IPS-15b (cell line): ENCODE data around the gene SYNE1.
"Not testable (repeated sequence)": the region's sequence is repeated elsewhere in the genome, so short reads cannot be mapped to it uniquely, and the experiment has no call there.

Source experiments
- H3K27me3 ChIP-seq: one replicate; pipeline ENCODE4 v1.6.1; 2013; ENCODE audit warnings: low read length; ENCODE audit not compliant: control insufficient read depth, insufficient read depth
- H3K36me3 ChIP-seq: one replicate; pipeline ENCODE4 v1.6.1; 2013; ENCODE audit warnings: low read length; ENCODE audit not compliant: control insufficient read depth, insufficient read depth
- H3K4me1 ChIP-seq: one replicate; pipeline ENCODE4 v1.6.1; 2013; ENCODE audit warnings: mild to moderate bottlenecking, low read length; ENCODE audit not compliant: control insufficient read depth, insufficient read depth
- H3K4me3 ChIP-seq: one replicate; pipeline ENCODE4 v1.5.1; 2013; ENCODE audit warnings: low read depth, low read length
- H3K9ac ChIP-seq: one replicate; pipeline ENCODE4 v1.6.1; 2013; ENCODE audit warnings: low read depth, mild to moderate bottlenecking, low read length
- H3K9me3 ChIP-seq: one replicate; pipeline ENCODE4 v1.6.1; 2013; ENCODE audit warnings: mild to moderate bottlenecking, low read length; ENCODE audit not compliant: control insufficient read depth, insufficient read depth

SYNE1 gene, protein sequence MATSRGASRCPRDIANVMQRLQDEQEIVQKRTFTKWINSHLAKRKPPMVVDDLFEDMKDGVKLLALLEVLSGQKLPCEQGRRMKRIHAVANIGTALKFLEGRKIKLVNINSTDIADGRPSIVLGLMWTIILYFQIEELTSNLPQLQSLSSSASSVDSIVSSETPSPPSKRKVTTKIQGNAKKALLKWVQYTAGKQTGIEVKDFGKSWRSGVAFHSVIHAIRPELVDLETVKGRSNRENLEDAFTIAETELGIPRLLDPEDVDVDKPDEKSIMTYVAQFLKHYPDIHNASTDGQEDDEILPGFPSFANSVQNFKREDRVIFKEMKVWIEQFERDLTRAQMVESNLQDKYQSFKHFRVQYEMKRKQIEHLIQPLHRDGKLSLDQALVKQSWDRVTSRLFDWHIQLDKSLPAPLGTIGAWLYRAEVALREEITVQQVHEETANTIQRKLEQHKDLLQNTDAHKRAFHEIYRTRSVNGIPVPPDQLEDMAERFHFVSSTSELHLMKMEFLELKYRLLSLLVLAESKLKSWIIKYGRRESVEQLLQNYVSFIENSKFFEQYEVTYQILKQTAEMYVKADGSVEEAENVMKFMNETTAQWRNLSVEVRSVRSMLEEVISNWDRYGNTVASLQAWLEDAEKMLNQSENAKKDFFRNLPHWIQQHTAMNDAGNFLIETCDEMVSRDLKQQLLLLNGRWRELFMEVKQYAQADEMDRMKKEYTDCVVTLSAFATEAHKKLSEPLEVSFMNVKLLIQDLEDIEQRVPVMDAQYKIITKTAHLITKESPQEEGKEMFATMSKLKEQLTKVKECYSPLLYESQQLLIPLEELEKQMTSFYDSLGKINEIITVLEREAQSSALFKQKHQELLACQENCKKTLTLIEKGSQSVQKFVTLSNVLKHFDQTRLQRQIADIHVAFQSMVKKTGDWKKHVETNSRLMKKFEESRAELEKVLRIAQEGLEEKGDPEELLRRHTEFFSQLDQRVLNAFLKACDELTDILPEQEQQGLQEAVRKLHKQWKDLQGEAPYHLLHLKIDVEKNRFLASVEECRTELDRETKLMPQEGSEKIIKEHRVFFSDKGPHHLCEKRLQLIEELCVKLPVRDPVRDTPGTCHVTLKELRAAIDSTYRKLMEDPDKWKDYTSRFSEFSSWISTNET (N-terminal part only)

DNA sequence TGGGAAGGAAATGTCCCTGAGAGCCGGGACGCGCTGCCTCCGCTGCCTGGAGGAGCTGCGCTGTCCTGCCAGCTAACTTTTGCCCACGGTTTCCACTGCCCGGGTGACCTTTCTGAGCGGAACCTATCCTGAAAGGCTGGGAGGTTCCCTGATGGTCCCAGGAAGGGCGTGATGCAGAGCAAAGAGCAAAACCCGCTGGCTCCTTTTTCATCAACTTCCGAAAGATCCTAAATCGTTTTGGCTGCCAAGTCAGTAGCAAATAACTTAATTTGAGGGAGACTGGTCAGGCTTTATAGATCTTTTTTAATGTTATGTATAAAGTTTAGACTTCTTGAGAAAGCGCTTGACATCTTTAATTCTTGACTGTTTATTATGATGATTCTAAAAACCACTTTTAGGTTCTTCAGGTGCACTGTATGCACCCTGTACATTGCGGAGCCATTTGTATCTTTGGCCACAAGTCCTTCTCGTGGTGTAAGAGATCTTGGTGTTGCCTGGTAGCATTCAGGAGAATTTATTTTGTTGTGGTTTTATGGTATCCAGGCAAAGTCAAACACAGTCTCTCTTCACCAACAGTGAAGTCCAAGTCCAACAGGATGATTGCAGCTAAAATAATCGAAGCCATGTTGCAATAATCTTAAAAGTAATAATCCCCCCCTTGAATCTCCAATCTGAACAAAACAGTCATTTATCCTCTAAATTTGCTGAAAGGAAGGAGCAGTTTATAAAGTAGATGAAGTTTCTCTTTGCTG lies at the start of gene SYNE1:
Gene SYNE1, minus strand, starts transcription at position 67 of the 752 bp plus-strand sequence. CDS start 9,031 bp downstream, outside the sequence.
- H3K36me3 ChIP-seq = no peaks in the 10 kb centered on the region
- no peak within 1 kb of the TSS for H3K9ac ChIP-seq
- peak within 1 kb of the TSS; percentile 88 for H3K4me3 ChIP-seq
- H3K27me3 ChIP-seq = peaks cover 44% of the 10 kb centered on the region
- no peaks in the 10 kb centered on the region for H3K4me1 ChIP-seq
- H3K9me3 ChIP-seq = no peaks in the 10 kb centered on the region

DNA sequence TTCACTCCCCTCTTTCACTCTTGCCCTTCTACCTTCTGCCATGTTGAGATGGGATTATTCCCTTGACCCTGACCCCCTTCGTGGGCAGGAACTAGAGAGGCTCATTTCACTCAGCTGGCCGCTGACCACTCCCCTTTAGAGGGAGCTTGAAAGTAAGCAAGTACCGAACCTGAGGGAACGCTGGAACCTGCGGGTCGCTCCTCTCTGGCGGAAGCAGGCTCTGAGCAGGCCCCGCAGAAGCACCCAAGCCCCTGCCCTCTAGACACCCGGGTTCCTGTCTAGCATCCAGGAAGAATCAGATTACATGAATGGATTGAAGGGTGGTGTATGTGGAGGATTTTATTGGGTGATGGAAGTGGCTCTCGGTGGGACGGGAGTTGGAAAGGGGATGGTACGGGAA lies 48.7 kb upstream of the SYNE1 start:
- Histone ChIP-seq H3K4me1 (peaks cover 20% of the 10 kb centered on the region), H3K27me3 (no peaks in the 10 kb centered on the region), H3K9me3 (no peaks in the 10 kb centered on the region), H3K36me3 (no peaks in the 10 kb centered on the region), H3K4me3 (peak overlapping the region; percentile 5), H3K9ac (no peak overlapping the region)

DNA sequence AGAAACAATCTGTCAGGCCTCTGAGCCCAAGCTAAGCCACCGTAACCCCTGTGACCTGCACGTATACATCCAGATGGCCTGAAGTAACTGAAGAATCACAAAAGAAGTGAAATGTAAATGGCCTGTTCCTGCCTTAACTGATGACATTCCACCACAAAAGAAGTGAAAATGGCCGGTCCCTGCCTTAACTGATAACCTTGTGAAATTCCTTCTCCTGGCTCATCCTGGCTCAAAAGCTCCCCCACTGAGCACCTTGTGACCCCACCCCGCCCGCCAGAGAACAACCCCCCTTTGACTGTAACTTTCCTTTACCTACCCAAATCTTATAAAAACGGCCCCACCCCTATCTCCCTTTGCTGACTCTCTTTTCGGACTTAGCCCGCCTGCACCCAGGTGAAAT lies 45.8 kb upstream of the SYNE1 start:
- not testable (repeated sequence) for H3K36me3 ChIP-seq, H3K9ac ChIP-seq, H3K27me3 ChIP-seq, H3K9me3 ChIP-seq
- peak overlapping the region; percentile 6 for H3K4me3 ChIP-seq
- H3K4me1 ChIP-seq = peaks cover 20% of the 10 kb centered on the region

DNA sequence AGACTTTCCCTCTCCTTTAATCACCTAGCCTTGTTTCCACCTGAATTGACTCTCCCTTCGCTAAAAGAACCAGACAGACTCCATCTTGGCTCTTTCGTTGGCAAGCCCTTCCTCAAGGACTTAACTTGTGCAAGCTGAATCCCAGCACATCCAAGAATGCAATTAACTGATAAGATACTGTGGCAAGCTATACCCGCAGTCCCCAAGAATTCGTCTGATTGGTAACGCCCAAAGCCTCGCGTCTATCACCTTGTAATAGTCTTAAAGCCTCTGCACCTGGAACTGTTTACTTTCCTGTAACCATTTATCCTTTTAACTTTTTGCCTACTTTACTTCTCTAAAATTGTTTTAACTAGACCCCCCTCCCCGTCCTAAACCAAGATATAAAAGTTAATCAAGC lies 45.0 kb upstream of the SYNE1 start:
- H3K4me1 ChIP-seq = peaks cover 20% of the 10 kb centered on the region

DNA sequence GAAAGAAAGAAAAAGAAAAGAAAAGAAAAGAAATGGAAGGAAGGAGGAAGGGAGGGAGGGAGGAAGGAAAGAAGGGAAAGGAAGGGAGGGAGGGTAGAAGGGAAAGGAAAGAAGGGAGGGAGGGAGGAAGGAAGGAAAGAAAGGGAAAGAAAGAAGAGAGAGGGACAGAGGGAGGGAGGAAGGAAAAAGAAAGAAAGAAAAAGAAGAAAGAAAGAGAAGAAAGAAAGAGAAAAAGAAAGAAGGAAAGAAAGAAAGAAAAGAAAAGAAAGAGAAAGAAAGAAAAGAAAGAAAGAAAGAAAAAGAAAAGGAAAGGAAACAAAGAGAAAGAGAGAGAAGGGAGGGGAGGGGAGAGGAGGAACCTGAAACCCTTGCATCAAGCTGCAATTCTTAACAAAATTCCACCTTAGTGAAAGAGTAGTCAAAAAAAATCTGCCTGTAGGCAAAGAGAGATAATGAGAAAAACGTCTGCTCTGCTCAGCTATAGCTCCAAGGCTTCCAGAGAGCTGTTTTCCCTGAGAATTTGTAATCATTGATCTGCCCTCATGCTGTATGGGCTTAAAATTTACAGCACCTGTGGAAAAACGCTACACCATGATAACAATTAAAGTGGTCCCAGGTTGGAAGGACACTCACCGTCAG lies 43.8 kb upstream of the SYNE1 start:
- H3K9ac ChIP-seq = no peak overlapping the region
- H3K4me1 ChIP-seq = peaks cover 20% of the 10 kb centered on the region

More for the DNA sequence above, 45.0 kb upstream of the SYNE1 start:
- Histone ChIP-seq H3K4me3 (no peak overlapping the region), H3K9me3 (no peaks in the 10 kb centered on the region), H3K9ac (no peak overlapping the region), H3K36me3 (no peaks in the 10 kb centered on the region), H3K27me3 (no peaks in the 10 kb centered on the region)

DNA sequence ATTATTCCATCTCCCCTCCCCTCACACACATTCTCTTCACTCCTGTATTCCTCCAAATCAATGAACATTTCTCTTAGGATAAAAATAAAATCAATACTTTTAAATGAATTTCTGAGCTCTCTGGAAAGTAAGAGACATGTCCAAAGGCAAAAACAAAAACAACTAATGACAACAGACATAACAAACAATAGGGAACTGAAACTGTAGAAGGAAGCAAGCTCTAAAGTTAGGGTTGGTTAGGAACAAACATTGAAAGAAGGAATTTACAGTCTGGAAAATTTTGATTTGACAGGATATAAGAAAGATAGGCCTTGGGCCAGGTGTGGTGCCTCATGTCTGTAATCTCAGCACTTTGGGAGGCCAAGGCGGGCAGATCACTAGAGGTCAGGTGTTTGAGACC lies 43.0 kb upstream of the SYNE1 start:
- H3K36me3 ChIP-seq = no peaks in the 10 kb centered on the region

More for the DNA sequence above, 43.8 kb upstream of the SYNE1 start:
- Histone ChIP-seq H3K4me3 (no peak overlapping the region), H3K27me3 (no peaks in the 10 kb centered on the region), H3K36me3 (no peaks in the 10 kb centered on the region), H3K9me3 (no peaks in the 10 kb centered on the region)

DNA sequence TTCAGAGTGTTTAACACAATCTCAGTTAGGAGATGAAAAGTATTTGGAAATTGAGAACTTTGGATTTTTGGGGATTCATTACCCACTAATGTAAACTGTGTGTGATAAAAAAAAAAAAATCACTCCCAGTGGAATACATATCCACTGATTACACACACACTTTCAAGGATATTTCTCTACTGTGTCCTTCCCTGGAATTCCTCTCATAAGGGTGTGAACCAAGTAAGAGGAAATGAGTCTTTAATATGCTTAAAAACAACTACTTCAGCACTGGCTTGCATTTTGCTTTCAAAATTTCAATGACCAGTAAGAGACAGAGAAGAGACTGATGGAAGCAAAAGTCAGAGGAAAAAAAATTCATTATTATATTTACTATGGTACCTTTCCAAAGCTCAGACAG lies 36.1 kb upstream of the SYNE1 start:
- no peak overlapping the region for H3K9ac ChIP-seq
- H3K9me3 ChIP-seq = no peaks in the 10 kb centered on the region
- no peaks in the 10 kb centered on the region for H3K4me1 ChIP-seq
- no peak overlapping the region for H3K4me3 ChIP-seq
- no peaks in the 10 kb centered on the region for H3K27me3 ChIP-seq
- no peaks in the 10 kb centered on the region for H3K36me3 ChIP-seq

More for the DNA sequence above, 43.0 kb upstream of the SYNE1 start:
- no peaks in the 10 kb centered on the region for H3K9me3 ChIP-seq
- no peak overlapping the region for H3K4me3 ChIP-seq
- no peak overlapping the region for H3K9ac ChIP-seq
- peaks cover 20% of the 10 kb centered on the region for H3K4me1 ChIP-seq
- H3K27me3 ChIP-seq = no peaks in the 10 kb centered on the region

DNA sequence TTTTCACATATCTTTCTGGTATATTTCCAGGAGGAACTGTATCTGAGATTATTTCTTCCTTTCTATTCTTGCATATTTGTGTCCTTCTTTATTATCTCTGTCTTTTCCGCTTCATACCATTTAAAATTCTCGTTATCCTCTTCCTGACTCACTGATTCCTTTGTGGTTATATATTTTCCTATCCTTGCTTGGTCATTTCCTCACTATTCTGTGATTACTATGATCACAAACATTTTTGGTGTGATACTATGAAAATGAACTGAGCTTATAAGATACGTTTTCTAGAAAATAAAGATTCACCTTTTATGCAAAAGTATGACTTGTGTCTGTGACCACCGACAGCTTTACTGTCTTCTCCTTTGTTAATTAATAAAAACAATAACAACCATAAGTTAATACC lies 34.0 kb upstream of the SYNE1 start:
- Histone ChIP-seq H3K36me3 (no peaks in the 10 kb centered on the region), H3K9me3 (no peaks in the 10 kb centered on the region), H3K27me3 (no peaks in the 10 kb centered on the region), H3K4me1 (no peaks in the 10 kb centered on the region), H3K9ac (no peak overlapping the region), H3K4me3 (no peak overlapping the region)

DNA sequence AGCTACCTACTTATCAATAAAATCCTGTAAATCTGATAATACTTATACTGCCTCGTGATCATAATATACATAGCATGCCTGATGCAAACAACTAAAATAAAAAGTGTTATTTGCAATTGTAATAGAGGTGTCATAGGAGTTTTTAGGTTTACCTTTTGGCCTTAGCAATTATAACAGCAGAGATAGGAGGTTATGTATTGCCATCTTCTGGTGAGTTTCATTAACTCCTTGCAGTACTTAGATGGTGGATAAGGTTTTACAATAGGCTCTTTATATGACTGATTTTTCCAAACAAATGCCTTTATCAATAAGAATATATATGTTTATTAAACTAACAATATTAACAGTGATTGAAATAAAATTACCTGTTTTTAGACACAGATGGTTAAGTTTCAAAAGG lies 32.7 kb upstream of the SYNE1 start:
- H3K9ac ChIP-seq = no peak overlapping the region
- no peaks in the 10 kb centered on the region for H3K36me3 ChIP-seq
- H3K9me3 ChIP-seq = no peaks in the 10 kb centered on the region
- H3K4me3 ChIP-seq = no peak overlapping the region
- no peaks in the 10 kb centered on the region for H3K27me3 ChIP-seq
- no peaks in the 10 kb centered on the region for H3K4me1 ChIP-seq

DNA sequence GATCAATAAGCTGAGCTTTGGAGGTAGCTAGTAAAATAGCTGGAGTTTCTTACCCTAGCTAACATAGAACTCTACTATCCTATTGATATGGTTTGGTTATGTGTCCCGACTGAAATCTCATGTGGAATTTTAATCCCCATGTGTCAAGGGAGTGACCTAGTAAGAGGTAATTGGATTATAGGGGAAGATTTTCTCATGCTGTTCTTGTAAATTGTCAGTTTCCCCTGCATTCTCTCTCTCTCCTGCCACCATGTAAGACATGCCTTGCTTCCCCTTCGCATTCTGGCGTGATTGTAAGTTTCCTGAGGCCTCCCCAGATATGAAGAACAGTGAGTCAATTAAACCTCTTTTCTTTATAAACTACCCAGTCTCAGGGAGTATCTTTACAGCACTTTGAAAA lies 24.6 kb upstream of the SYNE1 start:
- no peak overlapping the region for H3K4me3 ChIP-seq
- H3K36me3 ChIP-seq = no peaks in the 10 kb centered on the region
- H3K4me1 ChIP-seq = no peaks in the 10 kb centered on the region
- no peaks in the 10 kb centered on the region for H3K9me3 ChIP-seq
- no peak overlapping the region for H3K9ac ChIP-seq
- no peaks in the 10 kb centered on the region for H3K27me3 ChIP-seq

DNA sequence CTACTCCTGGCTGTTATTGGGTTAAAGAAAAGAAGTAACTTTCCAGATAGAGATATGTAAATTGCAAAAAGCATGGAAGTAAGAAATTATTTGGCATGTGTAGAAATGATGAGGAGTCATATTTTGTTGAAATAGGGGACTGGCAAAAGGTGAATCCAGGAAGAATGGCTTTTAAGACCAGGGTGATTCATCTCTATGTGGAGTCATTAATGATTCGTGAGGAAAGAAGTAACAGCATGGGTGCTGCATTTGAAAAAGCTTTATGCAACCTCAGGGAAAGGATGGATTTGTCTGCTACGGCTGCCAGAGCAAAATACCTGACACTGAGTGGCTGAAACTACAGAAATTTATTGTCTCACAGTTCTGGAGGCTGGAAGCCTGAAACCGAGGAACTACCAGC lies 14.8 kb upstream of the SYNE1 start:
- Histone ChIP-seq H3K4me3 (no peak overlapping the region), H3K27me3 (no peaks in the 10 kb centered on the region), H3K36me3 (no peaks in the 10 kb centered on the region), H3K9ac (no peak overlapping the region), H3K9me3 (no peaks in the 10 kb centered on the region), H3K4me1 (no peaks in the 10 kb centered on the region)
